Caco-2 (cell line): ENCODE measurements around the gene KLK13. TPM values are rescaled to one million over a fixed set of nuclear protein-coding genes. Genes with fewer than 3 reads are reported as not detected.

ENCODE experiments used
- BruUV-seq: library from RNA; stranded (reverse); fragments of 400-500 nt; replicated peaks from 2 replicates; lab custom pipeline; 2021; lab: Mats Ljungman, UMichigan
- CTCF ChIA-PET: fragments of 300-600 bp; sonication (Branson Sonifier 250); formaldehyde crosslinking; loops from one replicate; lab custom pipeline; 2022; ENCODE audit warnings: antibody characterized with exemption; lab: Charles Lee
- POLR2A ChIA-PET: fragments of 300-600 bp; sonication (Branson Sonifier 250); formaldehyde crosslinking; loops from one replicate; lab custom pipeline; 2022; ENCODE audit warnings: antibody characterized with exemption; lab: Charles Lee
- DNase-seq, 2 experiments: peaks; one replicate each; pipeline versions ENCODE4 v3.0.0 to v3.0.0-alpha.2; 2020 to 2022
- H3K27me3 ChIP-seq: replicated peaks from 2 replicates; pipeline ENCODE4 v1.6.0; 2011; ENCODE audit warnings: low read length; ENCODE audit not compliant: control insufficient read depth, insufficient read depth
- H3K36me3 ChIP-seq: 2 replicates; pipeline ENCODE4 v1.5.1; 2011; ENCODE audit warnings: low read length; ENCODE audit not compliant: control insufficient read depth, insufficient read depth
- H3K4me1 ChIP-seq: fragments of 250-450 bp; sonication (Bioruptor Pico); 2 replicates; pipeline ENCODE4 v1.5.1; 2020; ENCODE audit warnings: mild to moderate bottlenecking
- H3K4me3 ChIP-seq: 2 replicates; pipeline ENCODE4 v1.5.1; 2011; ENCODE audit warnings: low read depth, mild to moderate bottlenecking, control low read depth, low read length
- H3K9me3 ChIP-seq: fragments of 250-450 bp; sonication (Bioruptor Pico); 2 replicates; pipeline ENCODE4 v1.5.1; 2020; ENCODE audit warnings: mild to moderate bottlenecking, moderate library complexity
- H3K27ac Mint-ChIP-seq: one replicate; pipeline ENCODE4 v1.8.0; 2022; ENCODE audit warnings: mixed read lengths; ENCODE audit not compliant: unreplicated experiment
- H3K27me3 Mint-ChIP-seq: one replicate; pipeline ENCODE4 v1.8.0; 2022; ENCODE audit warnings: mixed read lengths; ENCODE audit not compliant: insufficient read depth, unreplicated experiment
- H3K36me3 Mint-ChIP-seq: one replicate; pipeline ENCODE4 v1.8.0; 2022; ENCODE audit warnings: mild to moderate bottlenecking, mixed read lengths; ENCODE audit not compliant: insufficient read depth, unreplicated experiment
- H3K4me1 Mint-ChIP-seq: one replicate; pipeline ENCODE4 v1.8.0; 2022; ENCODE audit warnings: low read depth, mixed read lengths; ENCODE audit not compliant: unreplicated experiment
- H3K4me3 Mint-ChIP-seq: one replicate; pipeline ENCODE4 v1.8.0; 2022; ENCODE audit warnings: mild to moderate bottlenecking, moderate library complexity, mixed read lengths; ENCODE audit not compliant: unreplicated experiment
- H3K9me3 Mint-ChIP-seq: one replicate; pipeline ENCODE4 v1.8.0; 2022; ENCODE audit warnings: mixed read lengths; ENCODE audit not compliant: unreplicated experiment
- CTCF ChIP-seq, 2 experiments: fragments of 200-600 bp in 1 of 2; IDR thresholded peaks; 1 replicate in 1 of 2; 2 replicates in 1 of 2; pipeline versions ENCODE4 v1.5.1 to v1.8.0; 2011 to 2022; ENCODE audit warnings: antibody characterized with exemption in 1 of 2, control low read depth in 1 of 2, inconsistent platforms in 1 of 2, low read depth in 1 of 2, low read length in 1 of 2, mild to moderate bottlenecking in 1 of 2, moderate library complexity in 1 of 2; ENCODE audit not compliant: insufficient read depth in 1 of 2, severe bottlenecking in 1 of 2, unreplicated experiment in 1 of 2
- intact Hi-C: fragments of 100-400 bp; cut with micrococcal nuclease; formaldehyde crosslinking; loops from one replicate; pipeline ENCODE4 v1.10.0; 2022; ENCODE audit not compliant: unreplicated experiment
- total RNA-seq: library from RNA; stranded (reverse); gene quantifications from 2 replicates; pipeline ENCODE4 v1.2.3, GENCODE V29; 2022

KLK13 gene
- total RNA-seq, 1 experiment from 2014 or later, result not detected

- Mint-ChIP-seq H3K9me3 (no peaks in the 10 kb centered on the region), H3K4me1 (peaks cover 9% of the 10 kb centered on the region), H3K27me3 (peaks cover 3% of the 10 kb centered on the region), H3K4me3 (no peak overlapping the region), H3K36me3 (peaks cover 20% of the 10 kb centered on the region), H3K27ac (no peak overlapping the region)
- H3K4me3 ChIP-seq, result no peak overlapping the region
- ChIA-PET CTCF (interaction anchor here (0.6 kb wide), 1 partner anchor 20 kb away, joined by 3 read pairs; no protein-coding TSS in a partner anchor), POLR2A (no interaction called here)
- no TSS peak for BruUV-seq
- H3K4me1 ChIP-seq, result no peaks in the 10 kb centered on the region
- intact Hi-C loops, result no loop called here
- no peak for DNase-seq
- H3K27me3 ChIP-seq, result no peaks in the 10 kb centered on the region
- no peak for TF ChIP-seq CTCF (IDR thresholded peaks at IDR 0.05; ENCODE audit: insufficient read depth in 1 of 2, low read depth in 1 of 2, low read length in 1 of 2, severe bottlenecking in 1 of 2, unreplicated experiment in 1 of 2)
- no peaks in the 10 kb centered on the region for H3K9me3 ChIP-seq
- H3K36me3 ChIP-seq, result no peaks in the 10 kb centered on the region
These were observed 45.7 kb upstream of the KLK13 start for GRCh38 chr19:51110666-51110971.

GRCh38 chr19:51108805-51109146, 43.9 kb upstream of the KLK13 start:
- H3K4me1 Mint-ChIP-seq, result peaks cover 9% of the 10 kb centered on the region
- no peaks in the 10 kb centered on the region for H3K9me3 ChIP-seq
- no peaks in the 10 kb centered on the region for H3K4me1 ChIP-seq
- peaks cover 33% of the 10 kb centered on the region for H3K36me3 Mint-ChIP-seq
- peak overlapping the region; percentile 98 for H3K27ac Mint-ChIP-seq
- no peaks in the 10 kb centered on the region for H3K36me3 ChIP-seq
- no peak for DNase-seq
- H3K4me3 Mint-ChIP-seq, result peak overlapping the region; percentile 96
- no peak for TF ChIP-seq CTCF (IDR thresholded peaks at IDR 0.05; ENCODE audit: insufficient read depth in 1 of 2, low read depth in 1 of 2, low read length in 1 of 2, severe bottlenecking in 1 of 2, unreplicated experiment in 1 of 2)
- ChIA-PET CTCF (no interaction called here), POLR2A (interaction anchor here (0.5 kb wide), 1 partner anchor 709 kb away, joined by 3 read pairs; no protein-coding TSS in a partner anchor)
- no peaks in the 10 kb centered on the region for H3K9me3 Mint-ChIP-seq
- BruUV-seq, result no TSS peak
- H3K27me3 ChIP-seq, result no peaks in the 10 kb centered on the region
- no peaks in the 10 kb centered on the region for H3K27me3 Mint-ChIP-seq
- intact Hi-C loops, result loop anchor here (1.0 kb wide), 2 partner anchors 61 to 303 kb away; no protein-coding TSS in a partner anchor
- H3K4me3 ChIP-seq, result peak overlapping the region; percentile 53

GRCh38 chr19:51108066-51108804, 43.3 kb upstream of the KLK13 start, which contains the start of gene CTU1:
Gene CTU1, minus strand, starts transcription at chr19:51108409. Its CDS starts 3,840 bp downstream, at chr19:51104569.
- H3K27me3 ChIP-seq, result no peaks in the 10 kb centered on the region
- no peaks in the 10 kb centered on the region for H3K36me3 ChIP-seq
- H3K4me1 ChIP-seq, result no peaks in the 10 kb centered on the region
- Mint-ChIP-seq H3K4me1 (peaks cover 9% of the 10 kb centered on the region), H3K27me3 (no peaks in the 10 kb centered on the region), H3K9me3 (no peaks in the 10 kb centered on the region), H3K27ac (peak within 1 kb of the TSS; percentile 98), H3K36me3 (peaks cover 38% of the 10 kb centered on the region), H3K4me3 (peak within 1 kb of the TSS; percentile 96)
- CTCF ChIA-PET, result no interaction called here
- peak; percentile 99 for DNase-seq
- BruUV-seq, result no TSS peak
- TF ChIP-seq CTCF (IDR thresholded peaks at IDR 0.05; ENCODE audit: insufficient read depth in 1 of 2, low read depth in 1 of 2, low read length in 1 of 2, severe bottlenecking in 1 of 2, unreplicated experiment in 1 of 2), result no peak
- POLR2A ChIA-PET, result interaction anchor here (0.5 to 0.6 kb wide), 3 partner anchors 45 to 709 kb away, joined by 3 read pairs; no protein-coding TSS in a partner anchor
- intact Hi-C loops, result loop anchor here (1.0 kb wide), 2 partner anchors 61 to 303 kb away; no protein-coding TSS in a partner anchor
- H3K4me3 ChIP-seq, result peak within 1 kb of the TSS; percentile 88
- H3K9me3 ChIP-seq, result no peaks in the 10 kb centered on the region
